Measurements from ENCODE around the gene CASTOR2. TPM values are rescaled to one million over a fixed set of nuclear protein-coding genes. Genes with fewer than 3 reads are reported as not detected.

CASTOR2 gene
- total and polyA plus RNA-seq, 2 of the 13 experiments (the other 11 are each of a cell fraction or from before 2014, with no cell fraction given): 7.0 to 8.7 TPM

- H3K36me3 ChIP-seq (replicated peaks in 1 of 2; ENCODE audit: control insufficient read depth in 1 of 2, insufficient read depth in 2 of 2, low read length in 2 of 2): peaks cover 0 to 7% of the 10 kb centered on the region in 2 experiments; a peak in 2 of 5 replicates
- H3K4me3 ChIP-seq (replicated peaks in 1 of 3; ENCODE audit: insufficient read depth in 1 of 3, low read depth in 2 of 3, low read length in 3 of 3): no peak overlapping the region
- ATAC-seq: peak; percentile 73
- no peak overlapping the region for H3K9ac ChIP-seq (ENCODE audit: insufficient read depth, low read depth, low read length)
- no TSS peak for BruUV-seq (replicated peaks)
- no peaks in the 10 kb centered on the region for H3K9me3 ChIP-seq (ENCODE audit: low read length)
- intact Hi-C loops (cut with micrococcal nuclease; ENCODE audit: unreplicated experiment) (no loop called here), in situ Hi-C loops (cut with HindIII; ENCODE audit: extremely low pct_ligation_motif_present, low pct_unique_long_range_greater_than_20kb) (no loop called here)
- CTCF ChIA-PET (ENCODE audit: low intra/inter-chr PET ratio, low total read pairs): no interaction called here
- H2AFZ ChIP-seq (ENCODE audit: low read length): no peak overlapping the region
- no peaks in the 10 kb centered on the region for H3K4me1 ChIP-seq (ENCODE audit: insufficient read depth, low read length)
- no peaks in the 10 kb centered on the region for H3K79me2 ChIP-seq (ENCODE audit: insufficient read depth, low read length)
- TF ChIP-seq AGO2 (optimal IDR thresholded peaks at IDR 0.05; ENCODE audit: low read depth, low read length) (peak; percentile 32), ZNF674 (CRISPR knock-in tag; IDR thresholded peaks at IDR 0.05; ENCODE audit: low read depth) (no peak)
- POLR2A ChIA-PET: no interaction called here
- FAIRE-seq: no peak
- DNase-seq (ENCODE audit: low spot score): no peak
- H3K27me3 ChIP-seq (ENCODE audit: control insufficient read depth in 1 of 2, insufficient read depth in 2 of 2, low read length in 2 of 2): no peaks in the 10 kb centered on the region
- H3K4me2 ChIP-seq (ENCODE audit: low read depth, low read length): no peak overlapping the region
- no peak overlapping the region for H3K27ac ChIP-seq (ENCODE audit: extremely low read length, insufficient read depth, low read length)
- WGBS (ENCODE audit: low lambda C conversion rate): 100% methylated on average over 4 of the region's 8 CpGs
- H4K20me1 ChIP-seq (ENCODE audit: insufficient read depth, low read length): no peaks in the 10 kb centered on the region
These were observed 74.0 kb downstream of the CASTOR2 start for GRCh38 chr7:75038508-75038907.

DNA sequence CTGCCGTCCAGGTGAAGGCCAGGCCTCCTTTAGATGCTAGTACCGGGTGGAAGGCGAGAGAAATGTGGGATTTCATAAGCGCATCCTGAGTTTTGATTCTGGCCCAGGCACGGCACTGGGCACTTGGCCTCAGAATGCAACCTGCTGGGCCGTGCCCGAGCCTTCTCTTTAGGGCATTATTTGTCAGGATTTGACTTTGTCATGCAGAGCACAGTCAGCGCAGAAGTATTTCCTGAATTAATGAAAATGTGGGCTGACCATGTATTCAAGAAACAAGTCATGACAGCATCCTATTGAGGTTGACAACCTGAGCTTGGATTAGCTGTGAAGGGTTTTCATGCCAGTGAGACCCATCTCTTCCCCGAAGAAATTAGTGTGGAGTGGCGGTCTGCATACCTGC, 74.7 kb downstream of the CASTOR2 start:
- DNase-seq (ENCODE audit: low spot score): no peak
- Histone ChIP-seq H3K4me3 (replicated peaks in 1 of 3; ENCODE audit: insufficient read depth in 1 of 3, low read depth in 2 of 3, low read length in 3 of 3) (no peak overlapping the region), H3K4me1 (ENCODE audit: insufficient read depth, low read length) (no peaks in the 10 kb centered on the region), H2AFZ (ENCODE audit: low read length) (no peak overlapping the region), H3K9me3 (ENCODE audit: low read length) (no peaks in the 10 kb centered on the region), H3K36me3 (replicated peaks in 1 of 2; ENCODE audit: control insufficient read depth in 1 of 2, insufficient read depth in 2 of 2, low read length in 2 of 2) (peaks cover 5 to 12% of the 10 kb centered on the region in 2 experiments; a peak in 2 of 5 replicates), H3K79me2 (ENCODE audit: insufficient read depth, low read length) (no peaks in the 10 kb centered on the region), H3K4me2 (ENCODE audit: low read depth, low read length) (no peak overlapping the region), H3K27ac (ENCODE audit: extremely low read length, insufficient read depth, low read length) (no peak overlapping the region), H3K9ac (ENCODE audit: insufficient read depth, low read depth, low read length) (no peak overlapping the region), H3K27me3 (ENCODE audit: control insufficient read depth in 1 of 2, insufficient read depth in 2 of 2, low read length in 2 of 2) (no peaks in the 10 kb centered on the region), H4K20me1 (ENCODE audit: insufficient read depth, low read length) (no peaks in the 10 kb centered on the region)
- WGBS (ENCODE audit: low lambda C conversion rate): 86% methylated on average over 8 of the region's 10 CpGs
- no peak for ATAC-seq
- intact Hi-C loops (cut with micrococcal nuclease; ENCODE audit: unreplicated experiment) (no loop called here), in situ Hi-C loops (cut with HindIII; ENCODE audit: extremely low pct_ligation_motif_present, low pct_unique_long_range_greater_than_20kb) (no loop called here)
- ChIA-PET POLR2A (no interaction called here), CTCF (ENCODE audit: low intra/inter-chr PET ratio, low total read pairs) (no interaction called here)
- FAIRE-seq: no peak
- BruUV-seq (replicated peaks): no TSS peak
- TF ChIP-seq ZNF747 (CRISPR knock-in tag; IDR thresholded peaks at IDR 0.05; ENCODE audit: borderline replicate concordance) (no peak), NBN (conservative IDR thresholded peaks at IDR 0.05) (no peak), ZNF709 (CRISPR knock-in tag; IDR thresholded peaks at IDR 0.05) (no peak), ZFP91 (CRISPR knock-in tag; IDR thresholded peaks at IDR 0.05; ENCODE audit: borderline replicate concordance) (no peak), ZBTB39 (CRISPR knock-in tag; IDR thresholded peaks at IDR 0.05) (no peak), MIER3 (CRISPR knock-in tag; IDR thresholded peaks at IDR 0.05; ENCODE audit: borderline replicate concordance) (no peak), ZNF207 (IDR thresholded peaks at IDR 0.05; ENCODE audit: borderline replicate concordance) (no peak), ZNF496 (CRISPR knock-in tag; IDR thresholded peaks at IDR 0.05; ENCODE audit: insufficient replicate concordance) (no peak), E2F2 (CRISPR knock-in tag; IDR thresholded peaks at IDR 0.05; ENCODE audit: borderline replicate concordance) (no peak)
- TF ChIP-seq, protein P1, sequence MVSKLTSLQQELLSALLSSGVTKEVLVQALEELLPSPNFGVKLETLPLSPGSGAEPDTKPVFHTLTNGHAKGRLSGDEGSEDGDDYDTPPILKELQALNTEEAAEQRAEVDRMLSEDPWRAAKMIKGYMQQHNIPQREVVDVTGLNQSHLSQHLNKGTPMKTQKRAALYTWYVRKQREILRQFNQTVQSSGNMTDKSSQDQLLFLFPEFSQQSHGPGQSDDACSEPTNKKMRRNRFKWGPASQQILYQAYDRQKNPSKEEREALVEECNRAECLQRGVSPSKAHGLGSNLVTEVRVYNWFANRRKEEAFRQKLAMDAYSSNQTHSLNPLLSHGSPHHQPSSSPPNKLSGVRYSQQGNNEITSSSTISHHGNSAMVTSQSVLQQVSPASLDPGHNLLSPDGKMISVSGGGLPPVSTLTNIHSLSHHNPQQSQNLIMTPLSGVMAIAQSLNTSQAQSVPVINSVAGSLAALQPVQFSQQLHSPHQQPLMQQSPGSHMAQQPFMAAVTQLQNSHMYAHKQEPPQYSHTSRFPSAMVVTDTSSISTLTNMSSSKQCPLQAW (CRISPR knock-in tag; IDR thresholded peaks at IDR 0.05): no peak

Data from HepG2 (cell line).